DOHH2 (cell line): ENCODE measurements around the gene SSB.

Experiments
- CTCF ChIP-seq: fragments of 200-600 bp; sonication (generic); IDR thresholded peaks from one replicate; pipeline ENCODE4 v1.5.1; 2014; ENCODE audit warnings: antibody characterized with exemption, mild to moderate bottlenecking, low read depth, low read length; ENCODE audit not compliant: poor library complexity, severe bottlenecking
- EZH2phosphoT487 ChIP-seq: fragments of 200-600 bp; sonication (generic); IDR thresholded peaks from 2 replicates; pipeline ENCODE4 v1.6.1; 2017; ENCODE audit warnings: borderline replicate concordance, mild to moderate bottlenecking, antibody characterized with exemption, low read length, moderate library complexity, mixed read lengths

GRCh38 chr2:169815849-169816248, 17.2 kb downstream of the SSB start:
- TF ChIP-seq CTCF: no peak
- no peak for TF ChIP-seq EZH2phosphoT487
